NK-92 (cell line): ENCODE data around the gene ARHGAP9.
"Not testable (repeated sequence)": the region's sequence is repeated elsewhere in the genome, so short reads cannot be mapped to it uniquely, and the experiment has no call there.

ENCODE experiments used
- DNase-seq: peaks from one replicate; lab custom pipeline; 2025; ENCODE audit not compliant: unreplicated experiment; lab: John Stamatoyannopoulos, UW

ARHGAP9 gene

DNA sequence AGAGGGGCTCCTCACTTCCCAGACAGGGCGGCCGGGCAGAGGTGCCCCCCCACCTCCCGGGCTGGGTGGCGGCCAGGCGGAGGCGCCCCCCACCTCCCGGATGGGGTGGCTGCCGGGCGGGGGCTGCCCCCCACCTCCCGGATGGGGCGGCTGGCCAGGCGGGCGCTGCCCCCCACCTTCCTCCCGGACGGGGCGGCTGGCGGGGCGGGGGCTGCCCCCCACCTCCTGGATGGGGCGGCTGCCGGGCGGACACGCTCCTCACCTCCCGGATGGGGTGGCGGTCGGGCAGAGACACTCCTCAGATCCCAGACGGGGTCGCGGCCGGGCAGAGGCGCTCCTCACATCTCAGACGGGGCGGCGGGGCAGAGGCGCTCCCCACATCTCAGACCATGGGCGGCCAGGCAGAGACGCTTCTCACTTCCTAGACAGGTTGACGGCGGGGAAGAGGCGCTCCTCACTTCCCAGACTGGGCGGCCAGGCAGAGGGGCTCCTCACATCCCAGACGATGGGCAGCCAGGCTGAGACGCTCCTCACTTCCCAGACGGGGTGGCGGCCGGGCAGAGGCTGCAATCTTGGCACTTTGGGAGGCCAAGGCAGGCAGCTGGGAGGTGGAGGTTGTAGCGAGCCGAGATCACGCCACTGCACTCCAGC is 15.5 kb upstream of the ARHGAP9 start:
- not testable (repeated sequence) for DNase-seq

GRCh38 chr12:57491393-57492280 is 12.0 kb upstream of the ARHGAP9 start:
- DNase-seq: no peak

DNA sequence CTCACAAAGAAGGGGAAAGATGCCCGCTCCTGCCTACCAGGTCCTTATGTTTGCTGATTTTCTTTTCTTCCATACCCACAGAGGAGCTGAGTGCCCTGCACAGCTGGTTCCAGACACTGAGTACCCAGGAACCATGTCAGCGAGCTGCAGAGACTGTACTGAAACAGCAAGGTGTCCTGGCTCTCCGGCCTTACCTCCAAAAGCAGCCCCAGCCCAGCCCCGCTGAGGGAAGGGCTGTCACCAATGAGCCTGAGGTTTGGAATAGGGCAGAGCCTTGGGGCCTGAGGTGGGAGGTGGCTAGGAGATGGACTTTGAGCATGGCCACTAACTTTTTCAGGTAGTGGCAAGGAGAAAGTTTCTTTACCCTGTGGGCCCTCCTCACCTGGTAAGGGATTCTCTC is 10.5 kb upstream of the ARHGAP9 start:
- no peak for DNase-seq

- DNase-seq: no peak
Observed at GRCh38 chr12:57489157-57489641, 9.5 kb upstream of the ARHGAP9 start.

DNA sequence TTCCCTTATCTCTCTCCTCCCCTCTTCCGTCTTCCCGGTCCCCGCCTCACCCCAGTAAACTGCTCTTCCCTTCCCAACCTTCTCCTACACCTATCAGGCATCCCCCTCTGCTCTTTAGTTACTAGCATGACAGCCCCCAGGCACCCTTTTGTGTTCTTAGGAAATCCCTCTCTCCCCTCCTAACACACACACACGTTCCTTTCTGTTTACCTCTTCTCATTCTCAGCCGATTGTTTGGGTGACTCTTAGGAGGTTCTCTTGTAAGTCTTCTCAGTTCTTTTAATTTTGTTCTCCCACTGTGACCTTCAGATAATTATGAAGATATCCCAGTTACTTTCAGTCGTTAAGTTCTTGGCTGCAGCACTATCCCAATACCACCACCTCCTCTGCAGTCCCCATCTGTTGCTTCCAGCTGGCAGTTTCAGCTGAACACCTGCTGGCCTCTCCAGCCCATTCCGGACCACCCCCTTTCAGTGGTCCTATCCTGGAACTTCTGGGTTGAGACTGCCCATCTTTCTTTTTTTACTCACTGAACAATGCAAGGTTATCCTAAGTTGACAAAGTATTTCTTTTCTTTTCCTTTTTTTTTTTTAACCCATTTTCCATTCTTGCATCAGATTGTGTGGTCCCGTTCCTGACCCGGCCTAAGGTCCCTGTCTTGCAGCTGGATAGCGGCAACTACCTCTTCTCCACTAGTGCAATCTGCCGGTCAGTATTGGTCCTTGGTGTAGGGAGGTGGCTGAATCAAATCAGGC is 8.9 kb upstream of the ARHGAP9 start:
- no peak for DNase-seq

DNA sequence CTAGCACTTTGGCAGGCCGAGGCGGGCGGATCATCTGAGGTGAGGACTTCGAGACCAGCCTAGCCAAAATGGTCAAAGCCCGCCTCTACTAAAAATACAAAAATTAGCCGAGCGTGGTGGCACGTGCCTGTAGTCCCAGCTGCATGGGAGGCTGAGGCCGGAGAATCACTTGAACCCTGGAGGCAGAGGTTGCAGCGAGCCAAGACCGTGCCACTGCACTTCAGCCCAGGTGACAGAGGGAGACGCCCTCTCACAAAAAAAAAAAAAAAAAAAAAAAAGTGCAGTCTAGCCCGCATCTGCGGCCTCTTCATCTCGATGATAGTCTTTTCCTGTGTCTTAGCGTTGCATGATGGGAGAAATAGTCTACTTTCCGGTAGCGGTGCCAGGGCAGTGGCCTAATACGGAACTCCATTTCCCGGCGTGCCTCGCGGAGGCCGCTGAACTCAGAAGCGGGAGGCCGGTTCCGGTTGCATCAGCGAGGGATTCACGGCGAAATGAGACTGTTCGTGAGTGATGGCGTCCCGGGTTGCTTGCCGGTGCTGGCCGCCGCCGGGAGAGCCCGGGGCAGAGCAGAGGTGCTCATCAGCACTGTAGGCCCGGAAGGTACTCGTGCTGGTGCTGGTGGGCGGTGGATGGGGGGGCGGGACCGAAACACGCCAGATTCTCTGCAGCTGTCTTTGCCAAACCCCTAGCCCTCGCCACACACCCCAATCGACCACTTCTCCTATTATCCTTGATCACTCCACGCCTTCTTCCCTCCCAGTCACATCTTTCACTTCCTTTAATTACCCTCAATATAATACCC is 8.1 kb upstream of the ARHGAP9 start, which contains the start of gene MARS1:
Gene MARS1, plus strand, starts transcription at position 472 of the 805 bp plus-strand sequence. Its CDS starts 23 bp downstream, at position 495.
- DNase-seq: peak; percentile 43

GRCh38 chr12:57487055-57487596 is 7.5 kb upstream of the ARHGAP9 start:
- no peak for DNase-seq

DNA sequence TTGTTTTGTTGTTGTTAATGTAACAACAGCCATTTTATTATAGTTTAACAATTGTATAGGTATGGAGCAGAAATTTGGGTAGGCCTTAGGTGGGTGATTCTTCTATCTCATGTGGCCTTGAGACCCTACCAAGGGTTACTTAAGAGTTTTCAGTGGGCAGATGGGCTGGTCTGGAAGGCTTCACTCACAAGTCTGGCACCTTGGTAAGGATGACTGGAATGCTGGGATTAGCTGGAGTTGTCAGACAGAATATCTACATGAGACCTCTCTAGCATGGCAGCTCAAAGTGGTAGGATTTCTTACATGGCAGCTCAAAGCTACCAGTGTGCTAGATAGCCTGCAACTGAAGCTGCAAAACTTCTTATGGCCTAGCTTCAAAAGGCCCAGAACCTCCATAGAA is 6.0 kb upstream of the ARHGAP9 start:
- DNase-seq: no peak

- no peak for DNase-seq
Observed at GRCh38 chr12:57483466-57483865, 3.8 kb upstream of the ARHGAP9 start.

- DNase-seq: no peak
Observed at GRCh38 chr12:57481671-57482070, 2.0 kb upstream of the ARHGAP9 start.

DNA sequence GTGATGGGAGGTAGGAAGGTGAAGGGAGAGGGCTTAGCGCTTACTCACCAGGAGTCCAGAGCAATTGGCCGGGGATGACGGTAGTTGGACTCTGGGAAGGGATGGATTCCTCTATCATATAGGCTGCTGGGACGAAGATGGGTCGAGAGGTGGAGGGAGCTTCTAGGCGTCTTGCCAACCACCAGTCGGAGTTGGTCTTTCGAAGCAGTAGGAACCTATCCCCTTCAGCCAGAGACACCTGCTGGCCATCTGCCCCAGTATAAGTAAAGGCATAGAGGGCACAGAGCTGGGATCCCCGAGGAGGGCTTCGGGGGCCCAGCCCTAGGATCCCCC is 657 bp downstream of the ARHGAP9 start:
- no peak for DNase-seq

- no peak for DNase-seq
Observed at GRCh38 chr12:57477710-57478681, 1.7 kb downstream of the ARHGAP9 start.

- no peak for DNase-seq
Observed at GRCh38 chr12:57476993-57477709, 2.5 kb downstream of the ARHGAP9 start.

DNA sequence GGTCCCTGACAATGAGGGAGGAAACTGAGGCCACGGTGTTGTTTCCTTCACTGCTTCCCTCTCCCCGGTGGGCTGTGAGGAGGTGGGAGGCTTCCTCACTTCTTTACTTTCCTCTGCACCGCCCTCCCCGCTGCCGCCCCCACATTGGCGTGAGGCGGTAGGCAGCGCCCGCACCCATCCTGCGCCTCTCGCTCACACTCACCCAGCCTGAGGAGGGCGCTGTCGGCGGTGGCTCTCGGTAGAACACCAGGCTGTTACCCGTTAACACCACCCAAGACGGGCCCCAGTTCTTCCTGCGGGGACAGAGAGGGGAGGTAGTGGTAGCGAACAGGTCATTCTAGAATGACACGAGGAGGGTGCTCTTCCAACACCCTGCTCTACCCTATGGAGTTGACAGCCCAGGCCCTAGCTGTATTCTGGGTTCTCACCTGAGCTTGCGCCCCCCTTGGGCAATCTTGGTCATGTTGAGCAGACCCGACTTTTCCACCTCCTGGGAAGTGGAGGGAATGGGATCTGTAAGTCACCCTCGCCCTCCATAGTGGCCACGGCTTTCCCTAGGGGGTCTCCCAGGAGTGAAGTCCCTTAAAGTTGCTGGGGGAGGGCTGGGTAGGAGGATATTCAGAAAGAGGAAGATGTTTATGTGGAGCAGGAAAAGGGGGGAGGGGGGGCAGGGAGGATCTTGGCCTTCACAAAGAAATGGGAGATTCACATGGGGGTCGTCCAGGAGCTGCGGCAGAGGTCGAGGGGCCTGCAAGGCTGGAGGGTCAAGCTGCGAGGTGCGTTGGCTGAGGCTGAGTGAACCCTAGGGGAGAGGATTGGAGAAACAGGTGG is 3.3 kb downstream of the ARHGAP9 start:
- DNase-seq: no peak

DNA sequence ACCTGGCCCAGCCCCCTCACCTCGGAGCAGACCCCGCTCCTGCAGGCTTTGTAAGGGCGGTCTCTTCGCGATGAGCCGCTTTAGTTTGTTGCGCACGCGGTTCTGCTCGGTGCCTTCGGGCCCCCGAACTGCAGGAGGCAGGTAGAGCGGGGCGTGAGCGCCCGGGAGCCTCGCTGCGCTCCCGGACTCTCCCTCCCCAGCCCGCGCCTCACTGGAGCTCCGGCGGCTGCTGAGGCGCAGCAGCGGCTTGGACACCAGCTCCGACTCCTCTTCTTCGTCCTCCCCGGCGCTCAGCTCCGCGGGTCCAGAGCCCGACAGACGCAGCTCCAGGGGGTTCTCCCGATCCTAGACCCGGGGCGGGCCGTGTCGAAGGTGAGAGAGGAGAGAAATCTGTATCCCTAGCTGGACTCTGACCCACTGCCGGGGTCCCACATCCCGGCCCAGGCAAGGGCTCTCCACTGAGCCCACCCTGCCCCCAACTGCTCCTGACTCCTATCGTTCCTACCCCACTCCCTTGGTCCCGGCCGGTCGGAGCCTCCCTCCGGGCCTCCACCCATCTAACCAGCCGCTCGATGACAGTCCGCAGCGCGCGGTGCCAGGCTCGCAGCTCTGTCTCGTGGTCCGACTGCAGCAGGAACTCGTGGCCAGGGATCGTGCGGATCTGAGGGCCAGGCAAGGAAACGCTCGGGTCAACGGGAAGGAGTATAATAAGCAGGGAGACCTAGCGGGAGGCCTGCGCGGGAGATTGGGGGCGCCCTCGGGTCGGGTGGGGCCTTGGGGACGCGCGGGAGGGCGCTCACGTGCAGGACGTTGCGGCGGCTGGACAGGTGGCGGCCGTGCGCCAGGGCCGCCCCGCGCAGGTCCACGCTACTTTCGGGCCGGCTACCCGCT is 4.2 kb downstream of the ARHGAP9 start:
- no peak for DNase-seq

DNA sequence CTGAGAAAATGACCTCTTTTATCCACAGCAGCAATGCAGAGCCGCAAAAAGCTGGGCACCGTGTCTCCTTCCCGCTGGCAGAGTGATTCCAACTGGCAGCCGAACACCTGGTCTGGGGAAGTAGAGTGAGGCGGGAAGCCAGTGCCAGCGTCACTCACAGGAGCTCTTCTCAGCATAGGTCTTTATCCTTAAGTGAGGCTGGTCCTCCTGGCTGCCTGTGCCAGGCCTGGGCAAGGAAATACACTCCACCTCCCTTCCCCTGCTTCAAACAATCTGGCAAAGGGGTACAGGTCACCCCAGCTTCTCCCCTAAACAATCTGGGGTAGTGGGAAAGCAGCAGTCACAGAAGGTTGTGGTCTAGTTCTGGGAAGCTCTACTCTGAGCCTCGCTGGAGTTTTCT is 4.8 kb downstream of the ARHGAP9 start:
- DNase-seq: no peak

DNA sequence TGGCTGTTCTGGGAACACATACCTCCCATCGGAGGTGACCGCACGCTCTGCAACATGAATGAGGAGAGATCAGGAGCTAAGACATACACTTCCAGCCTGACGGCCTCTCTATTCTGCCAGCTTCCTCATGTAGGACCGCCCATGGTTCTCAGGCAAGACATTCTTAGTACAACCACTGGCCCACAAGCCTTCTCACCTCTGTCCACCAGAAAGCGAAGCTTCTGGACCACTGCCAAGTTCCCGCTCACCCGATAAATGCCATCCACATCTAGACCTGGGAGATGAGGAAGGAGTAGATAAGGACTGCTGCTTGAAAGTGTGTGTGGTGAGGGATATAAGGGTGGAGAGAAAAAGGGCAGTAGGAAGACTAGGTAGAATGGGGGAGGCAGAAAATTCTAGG is 5.2 kb downstream of the ARHGAP9 start:
- no peak for DNase-seq
